Measurements from ENCODE around the gene ATP2B1. TPM values are rescaled to one million over a fixed set of nuclear protein-coding genes. Genes with fewer than 3 reads are reported as not detected.

Gene ATP2B1
- total RNA-seq, 1 experiment from 2014 or later: 48.5 TPM

- Histone ChIP-seq H4K20me1 (ENCODE audit: low read length) (peaks cover 39% of the 10 kb centered on the region), H3K4me2 (ENCODE audit: low read length) (no peak overlapping the region), H3F3A (ENCODE audit: low read length, unreplicated experiment) (no peaks in the 10 kb centered on the region), H3K27ac (ENCODE audit: low read length) (no peak overlapping the region), H3K9me2 (replicated peaks; ENCODE audit: low read length) (no peaks in the 10 kb centered on the region), H2AFZ (ENCODE audit: low read length) (no peak overlapping the region), H3K9ac (ENCODE audit: low read length) (no peak overlapping the region), H3K9me3 (ENCODE audit: low read length) (no peaks in the 10 kb centered on the region), H3K27me3 (ENCODE audit: low read length) (no peaks in the 10 kb centered on the region), H3K36me3 (ENCODE audit: low read depth, low read length) (peaks cover 4% of the 10 kb centered on the region; the same call in 1 of the 2 replicates), H3K4me3 (ENCODE audit: low read length) (no peak overlapping the region), H3K79me2 (ENCODE audit: low read length) (peaks cover 97% of the 10 kb centered on the region), H3K4me1 (ENCODE audit: insufficient read depth, low read length) (peaks cover 5% of the 10 kb centered on the region)
- intact Hi-C loops (cut with micrococcal nuclease): no loop called here
- ATAC-seq: no peak
- TF ChIP-seq EZH2phosphoT487 (IDR thresholded peaks at IDR 0.05; ENCODE audit: borderline replicate concordance, low read length) (no peak), EZH2 (IDR thresholded peaks at IDR 0.05; ENCODE audit: low read length, unreplicated experiment) (no peak)
- TF ChIP-seq, protein P1, sequence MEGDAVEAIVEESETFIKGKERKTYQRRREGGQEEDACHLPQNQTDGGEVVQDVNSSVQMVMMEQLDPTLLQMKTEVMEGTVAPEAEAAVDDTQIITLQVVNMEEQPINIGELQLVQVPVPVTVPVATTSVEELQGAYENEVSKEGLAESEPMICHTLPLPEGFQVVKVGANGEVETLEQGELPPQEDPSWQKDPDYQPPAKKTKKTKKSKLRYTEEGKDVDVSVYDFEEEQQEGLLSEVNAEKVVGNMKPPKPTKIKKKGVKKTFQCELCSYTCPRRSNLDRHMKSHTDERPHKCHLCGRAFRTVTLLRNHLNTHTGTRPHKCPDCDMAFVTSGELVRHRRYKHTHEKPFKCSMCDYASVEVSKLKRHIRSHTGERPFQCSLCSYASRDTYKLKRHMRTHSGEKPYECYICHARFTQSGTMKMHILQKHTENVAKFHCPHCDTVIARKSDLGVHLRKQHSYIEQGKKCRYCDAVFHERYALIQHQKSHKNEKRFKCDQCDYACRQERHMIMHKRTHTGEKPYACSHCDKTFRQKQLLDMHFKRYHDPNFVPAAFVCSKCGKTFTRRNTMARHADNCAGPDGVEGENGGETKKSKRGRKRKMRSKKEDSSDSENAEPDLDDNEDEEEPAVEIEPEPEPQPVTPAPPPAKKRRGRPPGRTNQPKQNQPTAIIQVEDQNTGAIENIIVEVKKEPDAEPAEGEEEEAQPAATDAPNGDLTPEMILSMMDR (conservative IDR thresholded peaks at IDR 0.05; ENCODE audit: low read depth, low read length): no peak
- DNase-seq: no peak
- BruUV-seq (replicated peaks): no TSS peak
- ChIA-PET POLR2A (ENCODE audit: unreplicated experiment) (no interaction called here), CTCF (interaction anchor here (0.6 kb wide), 1 partner anchor 1239 kb away, joined by 3 read pairs; no protein-coding TSS in a partner anchor)
Measured at GRCh38 chr12:89669197-89669596, 39.4 kb downstream of the ATP2B1 start.

DNA sequence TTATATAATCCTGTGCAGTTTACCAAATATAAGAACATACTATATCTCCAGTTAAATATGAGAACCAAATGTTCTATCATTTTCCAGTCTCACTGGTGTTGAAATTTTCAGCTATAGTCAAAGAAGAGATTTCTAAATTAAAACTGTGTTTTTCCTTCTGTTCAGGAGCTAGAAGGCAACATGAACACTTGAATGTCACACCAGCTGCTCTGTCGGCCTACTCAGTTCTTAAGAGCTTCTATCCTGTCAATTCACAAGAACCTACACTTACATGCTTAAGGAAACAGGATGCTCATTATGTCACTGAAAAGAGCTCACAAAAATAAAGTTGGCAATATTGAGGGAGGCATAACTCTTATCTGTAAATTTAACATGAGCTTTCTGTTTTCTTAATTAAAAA is 43.1 kb downstream of the ATP2B1 start:
- no peak for DNase-seq
- no peak overlapping the region for H3K9ac ChIP-seq (ENCODE audit: low read length)
- ATAC-seq: no peak
- H3K4me1 ChIP-seq (ENCODE audit: insufficient read depth, low read length): peaks cover 18% of the 10 kb centered on the region
- no peaks in the 10 kb centered on the region for H3K9me2 ChIP-seq (replicated peaks; ENCODE audit: low read length)
- TF ChIP-seq EZH2phosphoT487 (IDR thresholded peaks at IDR 0.05; ENCODE audit: borderline replicate concordance, low read length) (no peak), EZH2 (IDR thresholded peaks at IDR 0.05; ENCODE audit: low read length, unreplicated experiment) (no peak)
- TF ChIP-seq, protein P1 (conservative IDR thresholded peaks at IDR 0.05; ENCODE audit: low read depth, low read length): no peak
- H3K4me2 ChIP-seq (ENCODE audit: low read length): no peak overlapping the region
- H3K27me3 ChIP-seq (ENCODE audit: low read length): no peaks in the 10 kb centered on the region
- H3K4me3 ChIP-seq (ENCODE audit: low read length): no peak overlapping the region
- H3K9me3 ChIP-seq (ENCODE audit: low read length): no peaks in the 10 kb centered on the region
- H3K79me2 ChIP-seq (ENCODE audit: low read length): peaks cover 96% of the 10 kb centered on the region
- no peak overlapping the region for H3K27ac ChIP-seq (ENCODE audit: low read length)
- ChIA-PET POLR2A (ENCODE audit: unreplicated experiment) (no interaction called here), CTCF (no interaction called here)
- peaks cover 52% of the 10 kb centered on the region for H4K20me1 ChIP-seq (ENCODE audit: low read length)
- no peaks in the 10 kb centered on the region for H3F3A ChIP-seq (ENCODE audit: low read length, unreplicated experiment)
- H3K36me3 ChIP-seq (ENCODE audit: low read depth, low read length): peaks cover 4% of the 10 kb centered on the region; the same call in 1 of the 2 replicates
- no peak overlapping the region for H2AFZ ChIP-seq (ENCODE audit: low read length)
- intact Hi-C loops (cut with micrococcal nuclease): no loop called here
- BruUV-seq (replicated peaks): no TSS peak

GRCh38 chr12:89664441-89664840 is 44.2 kb downstream of the ATP2B1 start:
- Histone ChIP-seq H2AFZ (ENCODE audit: low read length) (no peak overlapping the region), H3K27ac (ENCODE audit: low read length) (peak overlapping the region; percentile 33), H4K20me1 (ENCODE audit: low read length) (peaks cover 58% of the 10 kb centered on the region), H3K36me3 (ENCODE audit: low read depth, low read length) (peaks cover 8% of the 10 kb centered on the region; the same call in 1 of the 2 replicates), H3K4me3 (ENCODE audit: low read length) (no peak overlapping the region), H3K4me1 (ENCODE audit: insufficient read depth, low read length) (peaks cover 18% of the 10 kb centered on the region), H3F3A (ENCODE audit: low read length, unreplicated experiment) (no peaks in the 10 kb centered on the region), H3K9ac (ENCODE audit: low read length) (no peak overlapping the region), H3K79me2 (ENCODE audit: low read length) (peaks cover 94% of the 10 kb centered on the region), H3K9me2 (replicated peaks; ENCODE audit: low read length) (no peaks in the 10 kb centered on the region), H3K27me3 (ENCODE audit: low read length) (no peaks in the 10 kb centered on the region), H3K4me2 (ENCODE audit: low read length) (peak overlapping the region; percentile 28; the same call in 1 of the 2 replicates), H3K9me3 (ENCODE audit: low read length) (no peaks in the 10 kb centered on the region)
- CTCF ChIA-PET: no interaction called here
- ATAC-seq (peak; percentile 34), DNase-seq (no peak)
- intact Hi-C loops (cut with micrococcal nuclease): no loop called here
- BruUV-seq (replicated peaks): no TSS peak
- POLR2A ChIA-PET (ENCODE audit: unreplicated experiment): no interaction called here
- TF ChIP-seq, protein P1 (conservative IDR thresholded peaks at IDR 0.05; ENCODE audit: low read depth, low read length): no peak
- no peak for TF ChIP-seq EZH2phosphoT487 (IDR thresholded peaks at IDR 0.05; ENCODE audit: borderline replicate concordance, low read length)
- no peak for TF ChIP-seq EZH2 (IDR thresholded peaks at IDR 0.05; ENCODE audit: low read length, unreplicated experiment)
